GM18520 (cell line): ENCODE results near the gene YPEL2.

Source experiments
- ATAC-seq: cut with Tn5 transposase; IDR thresholded peaks from one replicate; pipeline ENCODE4 v1.9.1; 2021; ENCODE audit not compliant: unreplicated experiment

The YPEL2 gene

GRCh38 chr17:59428916-59429485 is 97.5 kb downstream of the YPEL2 start:
- ATAC-seq: no peak

- no peak for ATAC-seq
Observed at GRCh38 chr17:59431601-59432000, 100.1 kb downstream of the YPEL2 start.

- ATAC-seq: no peak
Observed at GRCh38 chr17:59432657-59433056, 101.2 kb downstream of the YPEL2 start.

- ATAC-seq: no peak
Observed at GRCh38 chr17:59433586-59433985, 102.1 kb downstream of the YPEL2 start.

GRCh38 chr17:59434429-59434828 is 103.0 kb downstream of the YPEL2 start:
- no peak for ATAC-seq

GRCh38 chr17:59435238-59435637 is 103.8 kb downstream of the YPEL2 start:
- no peak for ATAC-seq

- ATAC-seq: no peak
Observed at GRCh38 chr17:59436900-59437299, 105.4 kb downstream of the YPEL2 start.

GRCh38 chr17:59437791-59438281 is 106.4 kb downstream of the YPEL2 start:
- no peak for ATAC-seq

GRCh38 chr17:59439262-59439661 is 107.8 kb downstream of the YPEL2 start:
- no peak for ATAC-seq

- no peak for ATAC-seq
Observed at GRCh38 chr17:59439741-59440211, 108.3 kb downstream of the YPEL2 start.

GRCh38 chr17:59440757-59441463 is 109.5 kb downstream of the YPEL2 start:
- no peak for ATAC-seq

GRCh38 chr17:59441464-59442096 is 110.1 kb downstream of the YPEL2 start:
- ATAC-seq: no peak

- ATAC-seq: no peak
Observed at GRCh38 chr17:59443106-59443505, 111.7 kb downstream of the YPEL2 start.
